HCT116 (cell line): ENCODE measurements around the gene SPATA33. TPM values are rescaled to one million over a fixed set of nuclear protein-coding genes. Genes with fewer than 3 reads are reported as not detected.
"Not testable (repeated sequence)": the region's sequence is repeated elsewhere in the genome, so short reads cannot be mapped to it uniquely, and the experiment has no call there.

ENCODE experiments used
- ATAC-seq: fragments of 200-7000 bp; cut with Tn5 transposase; 2 replicates; pipeline ENCODE4 v1.9.1; 2020; ENCODE audit warnings: mild to moderate bottlenecking, moderate library complexity
- BruUV-seq: library from RNA; stranded (reverse); fragments of 400-500 nt; replicated peaks from 2 replicates; lab custom pipeline; 2021; lab: Mats Ljungman, UMichigan
- CTCF ChIA-PET: fragments of 300-600 bp; sonication (Branson Sonifier 250); formaldehyde crosslinking; loops from one replicate; lab custom pipeline; 2021; ENCODE audit warnings: antibody characterized with exemption; lab: Charles Lee
- POLR2A ChIA-PET: fragments of 300-600, 350-600 bp; sonication (Branson Sonifier 250); formaldehyde crosslinking; loops from one replicate; lab custom pipeline; 2021; ENCODE audit warnings: antibody characterized with exemption; lab: Charles Lee
- RAD21 ChIA-PET, 2 experiments: fragments of 300-600 bp; sonication (Branson Sonifier 250); formaldehyde crosslinking; loops; one replicate each; lab custom pipeline; 2023; ENCODE audit warnings: low total read pairs in 2 of 2; ENCODE audit not compliant: uncharacterized antibody in 2 of 2, unreplicated experiment in 2 of 2, low non-redundant PET in 1 of 2; lab: Charles Lee
- DNase-seq: peaks from one replicate; pipeline ENCODE4 v3.0.0-alpha.2; 2010; ENCODE audit warnings: low read depth, low spot score
- H2AFZ ChIP-seq: fragments of 200-600 bp; shearing (Covaris generic), sonication (generic); 2 replicates; pipeline ENCODE4 v1.6.1; 2017; ENCODE audit warnings: low read depth, mixed run types, mixed read lengths, antibody characterized with exemption, low read length; ENCODE audit not compliant: poor library complexity, severe bottlenecking
- H3K27ac ChIP-seq: 2 replicates; pipeline ENCODE4 v1.5.1; 2012; ENCODE audit warnings: low read depth, low read length
- H3K27me3 ChIP-seq: fragments of 200-600 bp; sonication (generic); 2 replicates; pipeline ENCODE4 v1.6.1; 2016; ENCODE audit warnings: mixed run types, low read length, mixed read lengths; ENCODE audit not compliant: insufficient read depth
- H3K36me3 ChIP-seq, 2 experiments: fragments of 200-500 bp in 1 of 2; fragments of 200-600 bp in 1 of 2; sonication (Bioruptor generic) in 1 of 2; sonication (generic) in 1 of 2; 2 replicates each; pipeline versions ENCODE4 v1.5.1 to v1.6.1; 2014 to 2016; ENCODE audit warnings: low read length in 2 of 2, inconsistent platforms in 1 of 2, mixed read lengths in 1 of 2, mixed run types in 1 of 2; ENCODE audit not compliant: insufficient read depth in 2 of 2, control insufficient read depth in 1 of 2
- H3K4me1 ChIP-seq, 2 experiments: fragments of 200-600 bp in 1 of 2; sonication (generic) in 1 of 2; 2 replicates each; pipeline versions ENCODE4 v1.5.1 to v1.6.1; 2012 to 2017; ENCODE audit warnings: low read length in 2 of 2, inconsistent platforms in 1 of 2, mild to moderate bottlenecking in 1 of 2, mixed read lengths in 1 of 2, mixed run types in 1 of 2, moderate library complexity in 1 of 2; ENCODE audit not compliant: insufficient read depth in 2 of 2, control insufficient read depth in 1 of 2
- H3K4me2 ChIP-seq: fragments of 200-600 bp; sonication (generic); 2 replicates; pipeline ENCODE4 v1.6.1; 2017; ENCODE audit warnings: mixed run types, low read length, mixed read lengths
- H3K4me3 ChIP-seq, 2 experiments: fragments of 200-600 bp in 1 of 2; sonication (generic) in 1 of 2; replicated peaks in 1 of 2; 2 replicates each; pipeline ENCODE4 v1.5.1; 2011 to 2016; ENCODE audit warnings: low read length in 2 of 2, control low read depth in 1 of 2, low read depth in 1 of 2, mild to moderate bottlenecking in 1 of 2, mixed read lengths in 1 of 2, mixed run types in 1 of 2
- H3K79me2 ChIP-seq: fragments of 200-600 bp; sonication (generic); 2 replicates; pipeline ENCODE4 v1.6.1; 2017; ENCODE audit warnings: mild to moderate bottlenecking, mixed run types, low read length, moderate library complexity, mixed read lengths; ENCODE audit not compliant: insufficient read depth
- H3K9ac ChIP-seq: fragments of 200-600 bp; sonication (generic); 2 replicates; pipeline ENCODE4 v1.6.1; 2016; ENCODE audit warnings: low read length, mixed read lengths
- H3K9me2 ChIP-seq: fragments of 200-600 bp; sonication (generic), shearing (Covaris generic); 2 replicates; pipeline ENCODE4 v1.6.1; 2017; ENCODE audit warnings: mixed run types, mild to moderate bottlenecking, moderate library complexity; ENCODE audit not compliant: insufficient read depth
- H3K9me3 ChIP-seq, 2 experiments: fragments of 200-500 bp in 1 of 2; fragments of 200-600 bp in 1 of 2; sonication (Bioruptor generic) in 1 of 2; sonication (generic) in 1 of 2; 2 replicates each; pipeline ENCODE4 v1.6.1; 2014 to 2017; ENCODE audit warnings: low read length in 2 of 2, mixed read lengths in 2 of 2, inconsistent platforms in 1 of 2, low read depth in 1 of 2, mild to moderate bottlenecking in 1 of 2, mixed run types in 1 of 2, moderate library complexity in 1 of 2; ENCODE audit not compliant: control insufficient read depth in 1 of 2, insufficient read depth in 1 of 2
- H4K20me1 ChIP-seq: fragments of 200-600 bp; sonication (generic), shearing (Covaris generic); 2 replicates; pipeline ENCODE4 v1.6.1; 2017; ENCODE audit warnings: mixed run types, mild to moderate bottlenecking, moderate library complexity; ENCODE audit not compliant: insufficient read depth
- CTCF ChIP-seq, 3 experiments: fragments of 200-600 bp in 1 of 3; sonication (generic) in 1 of 3; IDR thresholded peaks in 2 of 3; conservative IDR thresholded peaks in 1 of 3; 2 replicates each; pipeline ENCODE4 v1.5.1; 2012 to 2017; ENCODE audit warnings: low read depth in 2 of 3, low read length in 2 of 3, antibody characterized with exemption in 1 of 3, borderline replicate concordance in 1 of 3, control low read depth in 1 of 3, mild to moderate bottlenecking in 1 of 3, mixed read lengths in 1 of 3, mixed run types in 1 of 3, moderate library complexity in 1 of 3; ENCODE audit not compliant: insufficient read depth in 1 of 3
- EZH2 ChIP-seq: fragments of 200-600 bp; sonication (generic); IDR thresholded peaks from 2 replicates; pipeline ENCODE4 v1.6.1; 2017; ENCODE audit warnings: antibody characterized with exemption, mixed run types
- POLR2AphosphoS5 ChIP-seq: IDR thresholded peaks from 2 replicates; pipeline ENCODE4 v1.6.1; 2011; ENCODE audit warnings: mild to moderate bottlenecking, low read depth, low read length, moderate library complexity
- TCF7L2 ChIP-seq: IDR thresholded peaks from 2 replicates; pipeline ENCODE4 v1.7.0; 2011; ENCODE audit warnings: borderline replicate concordance, inconsistent platforms; ENCODE audit not compliant: insufficient read depth, insufficient read length; ENCODE audit errors: extremely low read depth
- YY1 ChIP-seq: IDR thresholded peaks from 2 replicates; pipeline ENCODE4 v1.6.1; 2011; ENCODE audit warnings: low read length, low read depth, moderate library complexity, mild to moderate bottlenecking; ENCODE audit not compliant: insufficient replicate concordance; ENCODE audit errors: extremely low read depth
- ZBTB33 ChIP-seq: IDR thresholded peaks from 2 replicates; pipeline ENCODE4 v1.6.1; 2011; ENCODE audit warnings: mild to moderate bottlenecking, low read length, moderate library complexity; ENCODE audit not compliant: insufficient replicate concordance; ENCODE audit errors: extremely low read depth
- intact Hi-C: fragments of 100-400 bp; cut with micrococcal nuclease; formaldehyde crosslinking; loops from 2 replicates; pipeline ENCODE4 v1.10.0; 2022
- total RNA-seq: library from RNA; stranded (reverse); gene quantifications from one replicate; pipeline ENCODE4 v1.2.1, GENCODE V29; 2021; ENCODE audit not compliant: unreplicated experiment

SPATA33 gene
- total RNA-seq, 1 experiment from 2014 or later: 24.9 TPM

GRCh38 chr16:89699629-89700099 lies 42.0 kb downstream of the SPATA33 start:
- RAD21 ChIA-PET: interaction anchor here (0.6 to 1.2 kb wide), 3 partner anchors 13 to 23 kb away, joined by 3 to 4 read pairs (median 4); partner anchors contain the start of genes CDK10 (in 1 of the 2) and VPS9D1 (in 1 of the 2)
- not testable (repeated sequence) for H3K9me2 ChIP-seq
- peak overlapping the region; percentile 85 for H3K9ac ChIP-seq

GRCh38 chr16:89700100-89700648 lies 42.5 kb downstream of the SPATA33 start:
- ChIA-PET POLR2A (interaction anchor here (0.6 to 2.0 kb wide), 18 partner anchors 9 to 223 kb away, joined by 3 to 7 read pairs (median 4); partner anchors contain the start of genes CDK10, CHMP1A, FANCA and SPATA33), CTCF (interaction anchor here (0.9 to 2.8 kb wide), 16 partner anchors 9 to 222 kb away, joined by 3 to 20 read pairs (median 5); partner anchors contain the start of genes CDK10, CHMP1A, SPATA33 and TCF25), RAD21 (interaction anchor here (0.6 to 1.2 kb wide), 3 partner anchors 14 to 23 kb away, joined by 3 to 4 read pairs (median 4); partner anchors contain the start of genes CDK10 (in 1 of the 2) and VPS9D1 (in 1 of the 2))
- DNase-seq (peak; percentile 100), ATAC-seq (peak; percentile 60)
- peaks cover 24% of the 10 kb centered on the region for H3K79me2 ChIP-seq
- H3K9me3 ChIP-seq: no peaks in the 10 kb centered on the region
- peak overlapping the region; percentile 85 for H3K9ac ChIP-seq
- peaks cover 15 to 27% of the 10 kb centered on the region in 2 experiments for H3K4me1 ChIP-seq
- peak overlapping the region; percentile 98 for H3K4me2 ChIP-seq
- H3K9me2 ChIP-seq: no peaks in the 10 kb centered on the region
- no peaks in the 10 kb centered on the region for H3K27me3 ChIP-seq
- H3K4me3 ChIP-seq: peak overlapping the region; percentile 76 to 90
- TSS peak; percentile 47 for BruUV-seq
- H4K20me1 ChIP-seq: peaks cover 3% of the 10 kb centered on the region; the same call in 1 of the 2 replicates
- H3K36me3 ChIP-seq: peaks cover 6 to 12% of the 10 kb centered on the region in 2 experiments; a peak in 2 of 4 replicates
- peak overlapping the region; percentile 88 for H3K27ac ChIP-seq
- intact Hi-C loops: loop anchor here (1.0 kb wide), 2 partner anchors 14 to 93 kb away; partner anchors contain the start of gene CDK10
- TF ChIP-seq POLR2AphosphoS5 (peak; percentile 88), EZH2 (no peak), YY1 (peak; percentile 70), CTCF (IDR thresholded peaks at IDR 0.05 in 2 of 3, conservative IDR thresholded peaks at IDR 0.05 in 1 of 3; ENCODE audit: borderline replicate concordance in 1 of 3, insufficient read depth in 1 of 3, low read depth in 2 of 3, low read length in 2 of 3) (peak in 2 of 3 experiments; percentile 57 to 74; a peak in 4 of 6 replicates), ZBTB33 (no peak), TCF7L2 (peak; percentile 69)
- no peak overlapping the region for H2AFZ ChIP-seq

More at GRCh38 chr16:89699629-89700099, 42.0 kb downstream of the SPATA33 start:
- not testable (repeated sequence) for H3K9me3 ChIP-seq, H2AFZ ChIP-seq, H3K27me3 ChIP-seq, DNase-seq, H4K20me1 ChIP-seq, ATAC-seq, BruUV-seq
- CTCF ChIA-PET: interaction anchor here (0.9 to 2.8 kb wide), 15 partner anchors 10 to 223 kb away, joined by 3 to 20 read pairs (median 5); partner anchors contain the start of genes CDK10, CHMP1A, SPATA33 and TCF25
- H3K4me2 ChIP-seq: peak overlapping the region; percentile 98
- peaks cover 15 to 27% of the 10 kb centered on the region in 2 experiments for H3K4me1 ChIP-seq
- intact Hi-C loops: loop anchor here (1.0 kb wide), 2 partner anchors 13 to 94 kb away; partner anchors contain the start of gene CDK10
- peaks cover 24% of the 10 kb centered on the region for H3K79me2 ChIP-seq
- H3K27ac ChIP-seq: peak overlapping the region; percentile 66
- H3K36me3 ChIP-seq: peaks cover 6 to 16% of the 10 kb centered on the region in 2 experiments; a peak in 2 of 4 replicates
- H3K4me3 ChIP-seq: peak overlapping the region; percentile 76 to 90
- POLR2A ChIA-PET: interaction anchor here (0.6 to 1.5 kb wide), 12 partner anchors 9 to 158 kb away, joined by 3 to 7 read pairs (median 4); partner anchors contain the start of genes CDK10 and FANCA
